Neuron (in vitro differentiated cells): Measurements from ENCODE around the gene GPX7.

Source experiments
- H2AFZ ChIP-seq: one replicate; pipeline ENCODE4 v1.6.1; 2013; ENCODE audit warnings: low read depth, mild to moderate bottlenecking, inconsistent platforms, low read length, moderate library complexity
- H3K27me3 ChIP-seq: one replicate; pipeline ENCODE4 v1.6.1; 2013; ENCODE audit warnings: low read length; ENCODE audit not compliant: insufficient read depth
- H3K36me3 ChIP-seq: one replicate; pipeline ENCODE4 v1.6.1; 2013; ENCODE audit warnings: low read length; ENCODE audit not compliant: insufficient read depth
- H3K4me1 ChIP-seq: one replicate; pipeline ENCODE4 v1.6.1; 2013; ENCODE audit warnings: low read length; ENCODE audit not compliant: insufficient read depth
- H3K4me3 ChIP-seq: 2 replicates; pipeline ENCODE4 v1.5.1; 2013; ENCODE audit warnings: mild to moderate bottlenecking, low read length, moderate library complexity
- H3K9me3 ChIP-seq: one replicate; pipeline ENCODE4 v1.6.1; 2013; ENCODE audit warnings: low read length

GPX7 gene

DNA sequence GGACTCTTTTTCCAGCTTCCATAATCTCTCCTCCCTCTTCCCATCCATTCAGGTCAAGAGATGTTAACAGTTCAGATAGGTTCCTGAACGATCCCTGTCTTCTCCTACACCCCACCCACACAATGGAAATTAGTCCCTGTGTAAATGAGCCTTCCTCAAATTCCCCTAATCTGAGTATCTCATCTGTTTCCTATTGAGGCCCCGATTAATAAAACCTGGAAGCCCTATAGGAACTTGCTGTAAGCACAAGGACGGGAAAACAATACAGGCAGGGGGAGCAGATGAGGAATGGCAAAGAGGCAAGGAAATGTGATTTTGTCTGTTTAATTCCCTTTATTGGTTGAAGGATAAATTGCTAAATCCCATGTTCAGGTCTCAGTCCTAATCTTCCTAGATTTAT is 7.1 kb upstream of the GPX7 start:
- Histone ChIP-seq H3K9me3 (no peaks in the 10 kb centered on the region), H2AFZ (no peak overlapping the region), H3K27me3 (no peaks in the 10 kb centered on the region), H3K36me3 (no peaks in the 10 kb centered on the region), H3K4me3 (no peak overlapping the region), H3K4me1 (peaks cover 13% of the 10 kb centered on the region)

DNA sequence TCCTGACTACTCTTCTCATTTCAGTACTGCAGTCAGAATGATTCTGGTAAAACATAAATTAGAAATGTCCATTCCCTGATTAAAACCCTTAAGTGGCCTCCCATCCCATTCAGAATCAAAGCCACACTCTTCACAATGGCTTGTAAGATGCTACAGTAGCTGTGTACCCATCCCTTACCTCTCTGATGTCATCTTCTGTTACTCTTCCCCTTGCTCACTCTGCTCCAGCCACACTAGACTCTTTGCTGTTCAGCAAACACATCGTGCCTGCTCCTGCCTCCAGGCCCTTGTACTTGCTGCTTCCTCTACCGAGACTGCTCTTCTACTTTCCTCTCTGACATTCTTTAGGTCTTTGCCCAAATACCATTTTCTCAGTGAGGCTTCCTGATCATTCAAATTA is 4.3 kb upstream of the GPX7 start:
- Histone ChIP-seq H3K4me1 (no peaks in the 10 kb centered on the region), H3K27me3 (no peaks in the 10 kb centered on the region), H3K9me3 (no peaks in the 10 kb centered on the region), H3K4me3 (no peak overlapping the region), H2AFZ (no peak overlapping the region), H3K36me3 (no peaks in the 10 kb centered on the region)

DNA sequence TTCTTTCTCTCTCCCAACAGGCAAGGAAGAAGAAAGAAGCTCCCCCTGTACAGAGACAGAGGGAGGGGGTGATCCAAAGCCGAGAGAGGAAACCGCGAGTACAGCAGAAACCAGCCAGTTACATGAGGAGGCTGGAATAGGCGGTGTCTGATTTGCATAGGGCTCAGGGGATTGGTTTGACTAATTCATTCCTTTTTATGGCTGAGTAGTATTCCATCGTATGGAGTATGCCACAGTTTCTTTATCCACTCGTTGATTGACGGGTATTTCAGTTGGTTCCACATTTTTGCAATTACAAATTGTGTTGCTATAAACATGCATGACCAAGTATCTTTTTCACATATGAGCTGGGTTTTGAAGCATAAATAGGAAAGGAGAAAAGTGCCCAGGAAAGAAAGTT is 3.4 kb upstream of the GPX7 start:
- no peaks in the 10 kb centered on the region for H3K4me1 ChIP-seq
- no peak overlapping the region for H3K4me3 ChIP-seq
- H3K36me3 ChIP-seq: no peaks in the 10 kb centered on the region
- H3K9me3 ChIP-seq: no peaks in the 10 kb centered on the region
- H3K27me3 ChIP-seq: no peaks in the 10 kb centered on the region
- no peak overlapping the region for H2AFZ ChIP-seq

DNA sequence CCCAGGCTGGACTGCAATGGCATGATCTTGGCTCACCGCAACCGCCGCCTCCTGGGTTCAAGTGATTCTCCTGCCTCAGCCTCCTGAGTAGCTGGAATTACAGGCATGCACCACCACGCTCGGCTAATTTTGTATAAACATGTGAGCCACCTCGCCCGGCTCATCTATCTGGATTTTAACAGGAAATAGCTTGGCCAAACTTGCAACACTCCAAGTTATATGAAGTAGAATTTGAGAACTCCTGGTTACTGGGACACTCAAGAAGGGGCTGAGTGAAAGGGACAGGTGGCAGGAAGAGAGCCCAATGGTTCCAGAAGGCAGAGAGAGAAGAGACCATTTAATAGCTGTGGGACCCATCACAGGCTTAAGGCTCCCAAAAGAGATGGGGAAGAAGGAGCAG is 2.9 kb upstream of the GPX7 start:
- no peak overlapping the region for H2AFZ ChIP-seq
- H3K9me3 ChIP-seq: no peaks in the 10 kb centered on the region
- H3K27me3 ChIP-seq: no peaks in the 10 kb centered on the region
- H3K4me3 ChIP-seq: no peak overlapping the region
- H3K36me3 ChIP-seq: no peaks in the 10 kb centered on the region
- no peaks in the 10 kb centered on the region for H3K4me1 ChIP-seq

DNA sequence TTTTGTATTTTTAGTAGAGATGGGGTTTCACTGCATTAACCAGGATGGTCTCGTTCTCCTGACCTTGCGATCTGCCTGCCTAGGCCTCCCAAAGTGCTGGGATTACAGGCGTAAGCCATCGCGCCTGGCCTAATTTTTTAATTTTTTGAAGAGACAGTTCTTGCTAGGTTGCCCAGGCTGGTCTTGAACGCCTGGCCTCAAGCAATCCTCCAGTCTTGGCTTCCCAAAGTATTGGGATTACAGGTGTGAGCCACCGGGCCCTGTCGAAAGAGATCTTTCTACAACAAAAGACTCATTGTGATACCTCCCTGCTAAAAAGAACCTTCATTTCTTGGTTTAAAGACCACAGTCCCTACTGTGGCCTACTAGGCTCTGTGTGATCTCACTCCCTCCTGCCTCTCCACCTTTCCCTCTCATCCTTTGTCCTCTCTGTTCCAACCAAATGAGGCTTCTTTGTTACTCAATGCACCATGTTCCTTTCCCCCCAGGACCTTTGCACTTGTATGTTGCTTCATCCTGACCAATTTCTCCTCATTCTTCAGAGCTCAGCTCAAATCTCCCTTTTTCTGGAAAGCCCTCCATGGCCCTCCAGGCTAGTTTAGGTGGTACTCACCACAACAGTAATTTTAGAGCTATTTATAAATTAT is 1.5 kb upstream of the GPX7 start:
- no peaks in the 10 kb centered on the region for H3K36me3 ChIP-seq
- H2AFZ ChIP-seq: no peak overlapping the region
- no peak overlapping the region for H3K4me3 ChIP-seq
- H3K27me3 ChIP-seq: no peaks in the 10 kb centered on the region
- H3K9me3 ChIP-seq: no peaks in the 10 kb centered on the region
- no peaks in the 10 kb centered on the region for H3K4me1 ChIP-seq

DNA sequence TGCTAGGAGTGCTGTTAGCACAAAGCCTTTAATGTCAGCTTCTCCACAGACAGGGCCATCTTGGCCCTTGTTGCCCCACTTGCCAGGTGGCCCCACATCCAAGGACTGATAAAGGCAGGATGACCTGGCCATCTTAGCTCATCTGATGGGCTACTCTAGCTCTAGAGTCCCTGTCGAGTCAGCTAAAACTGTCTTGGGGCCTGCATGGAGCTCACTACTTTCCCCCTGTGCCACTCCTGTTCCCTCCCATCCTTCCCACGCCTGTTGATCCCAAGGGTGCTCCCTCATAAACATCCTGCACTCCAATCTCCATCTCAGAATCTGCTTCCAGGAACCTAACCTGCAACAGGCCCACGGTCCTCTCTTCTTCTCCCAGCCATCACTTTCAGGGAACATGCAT is 652 bp upstream of the GPX7 start:
- Histone ChIP-seq H2AFZ (no peak overlapping the region), H3K9me3 (no peaks in the 10 kb centered on the region), H3K27me3 (no peaks in the 10 kb centered on the region), H3K4me1 (no peaks in the 10 kb centered on the region), H3K36me3 (no peaks in the 10 kb centered on the region), H3K4me3 (no peak overlapping the region)

DNA sequence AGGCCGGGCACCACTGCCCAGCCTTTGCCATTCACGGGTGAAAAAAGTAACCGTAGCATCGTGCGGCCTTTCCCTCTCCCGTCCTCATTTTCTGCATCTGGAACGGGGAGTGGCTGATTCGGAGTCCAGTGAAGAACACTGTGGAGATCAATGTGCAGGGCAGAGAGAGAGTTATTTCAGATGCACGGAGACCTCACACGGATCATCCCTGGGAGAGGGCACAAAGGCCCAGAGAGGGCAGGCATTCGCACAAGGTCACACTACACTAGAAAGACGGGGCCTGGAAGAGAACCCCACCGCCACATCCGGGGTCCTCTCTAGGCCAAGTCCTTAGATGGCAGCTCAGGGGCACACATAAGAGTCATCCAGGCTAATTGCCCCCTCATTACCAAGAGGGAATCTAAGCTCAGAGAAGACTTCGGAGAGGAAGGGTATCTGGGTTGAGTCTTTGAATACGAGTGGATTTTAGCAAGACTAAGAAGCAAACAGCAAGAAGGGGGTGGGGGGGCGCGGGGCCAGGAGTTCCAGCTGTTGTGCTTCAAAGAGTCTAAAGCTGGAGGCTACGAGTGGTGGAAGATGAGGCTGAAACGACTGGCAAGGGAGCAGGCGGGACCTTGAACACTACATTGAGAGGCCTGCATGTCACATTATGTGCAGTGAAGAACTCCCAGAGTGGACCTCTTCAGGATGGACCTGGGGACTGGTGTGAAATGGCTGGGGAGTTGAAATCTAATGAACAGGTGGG is 857 bp downstream of the GPX7 start:
- no peaks in the 10 kb centered on the region for H3K9me3 ChIP-seq
- H3K4me1 ChIP-seq: no peaks in the 10 kb centered on the region
- H3K27me3 ChIP-seq: no peaks in the 10 kb centered on the region
- H3K4me3 ChIP-seq: no peak overlapping the region
- H3K36me3 ChIP-seq: no peaks in the 10 kb centered on the region
- H2AFZ ChIP-seq: no peak overlapping the region

DNA sequence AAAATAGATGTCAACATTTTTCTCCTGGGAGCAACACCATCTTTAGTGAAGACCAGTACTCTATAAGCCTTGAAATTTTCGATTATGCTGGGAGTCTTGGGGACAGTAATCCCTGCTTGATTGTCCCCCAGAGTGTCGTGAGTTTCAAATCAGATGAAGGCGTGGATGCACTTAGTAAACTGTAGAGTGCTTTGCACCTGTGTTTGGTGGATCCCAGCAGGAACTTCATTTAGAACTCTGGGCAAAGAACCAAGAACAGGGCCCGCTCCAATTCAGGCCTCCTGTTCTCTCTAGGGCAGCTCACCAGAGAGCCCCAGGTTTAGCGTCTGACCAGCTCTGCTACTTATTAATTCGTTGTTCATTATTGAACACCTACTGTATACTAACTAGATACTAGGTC is 1.5 kb downstream of the GPX7 start:
- Histone ChIP-seq H3K4me3 (no peak overlapping the region), H2AFZ (no peak overlapping the region), H3K36me3 (no peaks in the 10 kb centered on the region), H3K9me3 (no peaks in the 10 kb centered on the region), H3K4me1 (no peaks in the 10 kb centered on the region), H3K27me3 (no peaks in the 10 kb centered on the region)

DNA sequence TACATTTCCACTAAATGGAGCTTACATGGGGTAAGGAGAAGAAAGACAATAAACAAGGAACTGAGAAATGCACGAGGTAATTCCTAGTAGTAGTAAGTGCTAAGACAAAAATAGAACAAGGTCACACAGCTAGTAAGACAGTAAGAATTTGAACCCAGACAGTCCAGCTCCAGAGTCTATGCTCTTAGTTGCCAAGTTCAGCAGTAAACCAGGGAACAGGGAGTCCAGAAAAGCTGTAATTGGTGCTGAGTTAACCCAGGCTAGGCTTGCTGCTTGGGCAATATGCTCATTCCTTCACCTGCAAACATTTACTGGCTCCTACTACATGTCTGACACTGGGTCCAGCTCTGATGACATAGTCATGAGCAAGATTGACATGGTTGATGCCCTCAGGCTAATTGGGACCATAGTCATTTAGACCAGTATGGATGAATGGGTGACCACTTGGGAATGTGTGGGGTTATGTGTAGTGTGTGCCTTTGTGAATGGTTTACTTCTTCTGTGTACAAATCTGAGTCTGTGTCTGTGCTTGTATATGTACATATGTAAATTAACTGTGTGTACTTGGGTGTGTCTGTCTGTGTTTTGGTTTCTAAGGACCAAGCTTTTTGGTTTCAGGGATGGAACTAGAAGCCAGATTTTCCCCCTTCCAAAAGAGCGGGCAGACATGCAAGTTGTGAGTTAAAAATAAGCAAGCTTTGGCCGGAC is 2.0 kb downstream of the GPX7 start:
- Histone ChIP-seq H3K27me3 (no peaks in the 10 kb centered on the region), H2AFZ (no peak overlapping the region), H3K9me3 (no peaks in the 10 kb centered on the region), H3K36me3 (no peaks in the 10 kb centered on the region), H3K4me3 (no peak overlapping the region), H3K4me1 (no peaks in the 10 kb centered on the region)

DNA sequence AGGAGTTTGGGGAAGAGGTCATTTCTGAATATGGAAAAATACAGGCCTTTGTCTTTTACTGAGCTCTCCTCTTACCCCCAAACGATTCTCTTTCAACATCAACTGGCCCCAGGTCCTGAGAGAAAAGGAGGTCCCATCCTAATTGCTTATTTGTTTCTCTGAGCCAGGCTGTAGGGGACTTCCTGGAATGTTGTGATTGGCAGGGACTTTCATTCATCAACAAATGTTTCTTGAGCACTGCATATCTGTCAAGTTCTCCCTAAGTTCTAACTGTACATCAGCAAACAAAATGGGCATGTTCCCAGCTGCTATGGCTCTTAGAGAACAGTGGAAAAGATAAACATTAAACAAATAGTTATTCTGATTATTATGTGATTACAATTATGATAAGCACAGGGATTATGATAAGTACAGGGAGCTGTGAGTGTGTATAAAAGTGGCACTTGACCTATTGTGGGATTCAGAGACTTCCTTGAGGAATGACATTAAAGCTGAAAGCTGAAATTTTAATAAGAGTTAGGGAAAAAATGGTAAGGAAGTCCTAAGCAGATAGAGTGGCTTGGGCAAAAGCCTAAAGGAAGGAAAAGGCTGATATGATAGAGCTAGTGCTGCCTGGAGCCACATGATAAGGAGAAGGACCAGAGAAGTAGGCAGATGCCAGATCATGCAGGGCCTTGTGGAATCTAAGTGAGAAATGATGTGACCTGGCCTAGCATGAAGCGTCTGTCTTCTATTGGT is 11.6 kb downstream of the GPX7 start:
- H3K4me1 ChIP-seq: no peaks in the 10 kb centered on the region
- H2AFZ ChIP-seq: no peak overlapping the region
- no peaks in the 10 kb centered on the region for H3K36me3 ChIP-seq
- no peak overlapping the region for H3K4me3 ChIP-seq
- no peaks in the 10 kb centered on the region for H3K27me3 ChIP-seq
- no peaks in the 10 kb centered on the region for H3K9me3 ChIP-seq

DNA sequence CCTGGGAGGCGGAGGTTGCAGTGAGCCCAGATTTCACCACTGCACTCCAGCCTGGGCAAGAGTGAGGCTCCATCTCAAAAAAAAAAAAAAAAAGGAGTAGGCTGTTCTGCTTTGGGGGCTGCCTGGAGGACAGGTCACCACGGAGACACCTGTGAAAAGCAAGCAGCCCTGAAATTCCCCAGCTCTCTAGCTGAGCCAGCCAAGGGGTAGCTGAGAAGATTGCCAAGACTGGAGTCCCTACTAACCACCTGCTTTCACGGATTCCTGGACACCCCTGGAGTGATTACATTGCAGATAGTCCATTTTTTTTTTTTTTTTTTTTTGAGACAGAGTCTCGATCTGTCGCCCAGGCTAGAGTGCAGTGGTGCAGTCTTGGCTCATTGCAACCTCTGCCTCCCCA is 12.5 kb downstream of the GPX7 start:
- H3K27me3 ChIP-seq: no peaks in the 10 kb centered on the region
- H3K4me3 ChIP-seq: no peak overlapping the region
- no peaks in the 10 kb centered on the region for H3K4me1 ChIP-seq
- H3K9me3 ChIP-seq: no peaks in the 10 kb centered on the region
- no peaks in the 10 kb centered on the region for H3K36me3 ChIP-seq
- no peak overlapping the region for H2AFZ ChIP-seq

DNA sequence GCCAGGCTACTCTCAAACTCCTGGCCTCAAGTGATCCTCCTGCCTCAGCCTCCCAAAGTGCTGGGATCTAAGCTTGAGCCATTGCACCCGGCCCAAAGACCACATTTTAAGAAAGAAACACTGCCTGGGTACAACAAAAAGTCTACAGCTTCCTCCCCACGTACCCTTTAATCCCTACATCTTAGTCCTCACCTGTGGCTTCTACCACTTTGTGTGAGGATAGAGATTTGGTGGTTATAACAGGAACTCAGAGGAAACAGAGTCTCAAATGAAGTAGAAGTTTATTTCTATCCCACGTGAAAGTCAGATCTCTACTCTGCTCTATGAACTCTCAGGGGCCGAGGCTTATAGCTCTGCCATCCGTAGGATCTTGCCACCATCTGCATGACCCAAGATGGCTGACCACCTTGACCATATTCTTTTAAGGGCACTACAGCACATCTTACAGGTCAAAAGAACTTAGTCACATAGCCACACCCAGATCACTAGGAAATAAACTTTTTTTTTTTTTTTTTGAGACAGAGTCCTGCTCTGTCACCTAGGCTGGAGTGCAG is 13.4 kb downstream of the GPX7 start:
- Histone ChIP-seq H3K4me3 (no peak overlapping the region), H3K36me3 (no peaks in the 10 kb centered on the region), H3K9me3 (no peaks in the 10 kb centered on the region), H2AFZ (no peak overlapping the region), H3K27me3 (no peaks in the 10 kb centered on the region), H3K4me1 (no peaks in the 10 kb centered on the region)

DNA sequence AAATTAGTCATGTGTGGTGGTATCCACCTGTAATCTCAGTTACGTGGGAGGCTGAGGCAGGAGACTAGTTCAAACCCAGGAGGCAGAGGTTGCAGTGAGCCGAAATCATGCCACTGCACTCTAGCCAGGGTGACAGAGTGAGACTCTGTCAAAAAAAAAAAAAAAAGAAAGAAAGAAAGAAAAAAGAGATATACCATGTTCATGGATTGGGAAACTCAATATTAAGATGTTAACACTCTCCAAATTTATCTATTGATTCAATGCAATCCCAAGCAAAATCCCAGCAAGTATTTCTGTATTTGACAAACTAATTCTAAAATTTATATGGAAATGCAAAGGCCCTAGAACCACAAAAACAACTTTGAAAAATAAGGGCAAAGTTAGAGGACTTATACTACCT is 19.8 kb downstream of the GPX7 start:
- H3K27me3 ChIP-seq: no peaks in the 10 kb centered on the region

More for the DNA sequence above, 19.8 kb downstream of the GPX7 start:
- Histone ChIP-seq H3K36me3 (no peaks in the 10 kb centered on the region), H3K4me1 (peaks cover 1% of the 10 kb centered on the region), H3K9me3 (no peaks in the 10 kb centered on the region), H3K4me3 (no peak overlapping the region), H2AFZ (no peak overlapping the region)
